A172 (cell line): ENCODE measurements around the gene CAV3. TPM values are rescaled to one million over a fixed set of nuclear protein-coding genes. Genes with fewer than 3 reads are reported as not detected.

Experiments used
- DNase-seq: peaks from one replicate; pipeline ENCODE4 v3.0.0-alpha.2; 2015; ENCODE audit warnings: low spot score
- total RNA-seq: library from RNA; depleted of rRNA; stranded (reverse); fragments of >200 nt; shearing (Covaris generic); gene quantifications from 2 replicates; pipeline ENCODE4 v1.2.3, GENCODE V29; 2014; rRNA removed

Gene CAV3
- total RNA-seq, 1 experiment from 2014 or later: not detected

- DNase-seq: no peak
Observed at GRCh38 chr3:8794247-8794646, 60.6 kb downstream of the CAV3 start.

Other genes with a start within 250 kb of the CAV3 start
- gene LMCD1, start 232.0 kb upstream of the CAV3 start, total RNA-seq: 3.9 and 8.4 TPM in 2 replicates
- gene SSUH2, start 89.0 kb upstream of the CAV3 start, total RNA-seq: 0.10 and 0.19 TPM in 2 replicates
- gene OXTR, start 35.8 kb downstream of the CAV3 start, total RNA-seq: 115 and 124 TPM in 2 replicates
- 78.9 and 112 TPM in 2 replicates for gene RAD18, start 229.7 kb downstream of the CAV3 start, total RNA-seq